HepG2 (cell line): ENCODE measurements around the gene NPR3. TPM values are rescaled to one million over a fixed set of nuclear protein-coding genes. Genes with fewer than 3 reads are reported as not detected.

Experiments used
- ATAC-seq: fragments of 200-7000 bp; cut with Tn5 transposase; 3 replicates; pipeline ENCODE4 v1.9.1; 2020; ENCODE audit warnings: mild to moderate bottlenecking, moderate library complexity
- BruUV-seq: library from RNA; stranded (reverse); fragments of 400-500 nt; replicated peaks from 2 replicates; lab custom pipeline; 2021; lab: Mats Ljungman, UMichigan
- CTCF ChIA-PET: fragments of 300-600 bp; formaldehyde crosslinking; extraction: SDS; loops from one replicate; lab custom pipeline; 2021; ENCODE audit warnings: low total read pairs, inconsistent platforms, low intra/inter-chr PET ratio; lab: Yijun Ruan, JAX
- POLR2A ChIA-PET: fragments of 350-600 bp; sonication (Branson Sonifier 250); formaldehyde crosslinking; loops from one replicate; lab custom pipeline; 2020; ENCODE audit warnings: antibody characterized with exemption, inconsistent platforms; lab: Yijun Ruan, JAX
- DNase-seq: peaks from one replicate; pipeline ENCODE4 v3.0.0-alpha.2; 2015; ENCODE audit warnings: low spot score
- FAIRE-seq: peaks from 3 replicates; lab custom pipeline; 2011; peaks lifted over from hg19 to GRCh38; lab: Jason Lieb, UNC
- H2AFZ ChIP-seq: one replicate; pipeline ENCODE4 v1.6.1; 2011; ENCODE audit warnings: low read length, inconsistent platforms
- H3K27ac ChIP-seq: fragments of 300-600 bp; 3 replicates; pipeline ENCODE4 v1.8.0; 2011; ENCODE audit warnings: mixed run types, mild to moderate bottlenecking, mixed read lengths, low read length, inconsistent platforms; ENCODE audit not compliant: insufficient read depth; ENCODE audit errors: extremely low read length
- H3K27me3 ChIP-seq, 2 experiments: fragments of 200-600 bp in 1 of 2; 2 replicates in 1 of 2; 3 replicates in 1 of 2; pipeline versions ENCODE4 v1.6.0 to v1.8.0; 2011; ENCODE audit warnings: low read length in 2 of 2, mild to moderate bottlenecking in 2 of 2, moderate library complexity in 2 of 2, inconsistent platforms in 1 of 2; ENCODE audit not compliant: insufficient read depth in 2 of 2, control insufficient read depth in 1 of 2
- H3K36me3 ChIP-seq, 2 experiments: fragments of 200-600 bp in 1 of 2; replicated peaks in 1 of 2; 2 replicates in 1 of 2; 3 replicates in 1 of 2; pipeline versions ENCODE4 v1.5.1 to v1.8.0; 2011; ENCODE audit warnings: low read length in 2 of 2, inconsistent platforms in 1 of 2; ENCODE audit not compliant: insufficient read depth in 2 of 2, control insufficient read depth in 1 of 2
- H3K4me1 ChIP-seq: 2 replicates; pipeline ENCODE4 v1.5.1; 2012; ENCODE audit warnings: low read length, inconsistent platforms; ENCODE audit not compliant: insufficient read depth
- H3K4me2 ChIP-seq: 2 replicates; pipeline ENCODE4 v1.6.0; 2011; ENCODE audit warnings: low read depth, low read length, inconsistent platforms
- H3K4me3 ChIP-seq, 3 experiments: fragments of 200-600 bp in 1 of 3; sonication (generic), shearing (Covaris generic) in 1 of 3; replicated peaks in 1 of 3; 2 replicates each; pipeline ENCODE4 v1.5.1; 2011 to 2016; ENCODE audit warnings: low read length in 3 of 3, inconsistent platforms in 2 of 3, low read depth in 2 of 3, mild to moderate bottlenecking in 2 of 3, control low read depth in 1 of 3, mixed read lengths in 1 of 3; ENCODE audit not compliant: insufficient read depth in 1 of 3
- H3K79me2 ChIP-seq: one replicate; pipeline ENCODE4 v1.6.1; 2011; ENCODE audit warnings: low read length, inconsistent platforms; ENCODE audit not compliant: insufficient read depth
- H3K9ac ChIP-seq: 2 replicates; pipeline ENCODE4 v1.6.0; 2011; ENCODE audit warnings: mild to moderate bottlenecking, low read depth, low read length, inconsistent platforms; ENCODE audit not compliant: insufficient read depth
- H3K9me3 ChIP-seq: 2 replicates; pipeline ENCODE4 v1.5.1; 2012; ENCODE audit warnings: mild to moderate bottlenecking, low read length
- H4K20me1 ChIP-seq: 2 replicates; pipeline ENCODE4 v1.6.0; 2011; ENCODE audit warnings: inconsistent platforms, mild to moderate bottlenecking, low read length, moderate library complexity; ENCODE audit not compliant: insufficient read depth
- CCAR2 ChIP-seq: fragments of 200-400 bp; formaldehyde crosslinking; optimal IDR thresholded peaks from 2 replicates; pipeline ENCODE3; 2018; ENCODE audit warnings: low read depth, mild to moderate bottlenecking, low read length, moderate library complexity
- FOXM1 ChIP-seq: sonication (generic); formaldehyde crosslinking; IDR thresholded peaks from 2 replicates; pipeline ENCODE4 v1.5.0; 2020; ENCODE audit warnings: missing genetic modification reagents
- GATA4 ChIP-seq: sonication (generic); IDR thresholded peaks from 2 replicates; pipeline ENCODE4 v1.6.1; 2016; ENCODE audit warnings: antibody characterized with exemption, low read depth, borderline replicate concordance
- GLI4 ChIP-seq: sonication (generic); formaldehyde crosslinking; IDR thresholded peaks from 2 replicates; pipeline ENCODE4 v1.5.1; 2020; ENCODE audit warnings: missing genetic modification reagents, mild to moderate bottlenecking, moderate library complexity, borderline replicate concordance
- GTF2F1 ChIP-seq: fragments of 150-350 bp; IDR thresholded peaks from 2 replicates; pipeline ENCODE4 v1.6.1; 2014; ENCODE audit warnings: low read length
- HOXA3 ChIP-seq: sonication (generic); formaldehyde crosslinking; IDR thresholded peaks from 2 replicates; pipeline ENCODE4 v1.5.0; 2020; ENCODE audit warnings: missing genetic modification reagents
- RFX1 ChIP-seq: fragments of 450-650 bp; IDR thresholded peaks from 2 replicates; pipeline ENCODE4 v1.6.1; 2017
- ZNF33A ChIP-seq: sonication (generic); formaldehyde crosslinking; IDR thresholded peaks from 2 replicates; pipeline ENCODE4 v1.5.1; 2020; ENCODE audit warnings: missing genetic modification reagents, mild to moderate bottlenecking, moderate library complexity, borderline replicate concordance
- ZNF572 ChIP-seq: sonication (generic); formaldehyde crosslinking; IDR thresholded peaks from 2 replicates; pipeline ENCODE4 v1.5.1; 2020; ENCODE audit warnings: mild to moderate bottlenecking, missing genetic modification reagents
- WGBS: methylation state at CpG from one replicate; pipeline ENCODE4 v1.1.6; 2017; ENCODE audit warnings: low lambda C conversion rate; 5-methylcytosine and 5-hydroxymethylcytosine counted together
- in situ Hi-C: cut with HindIII; loops from 2 replicates; pipeline ENCODE4 v1.10.0; 2017; ENCODE audit warnings: low pct_unique_long_range_greater_than_20kb; ENCODE audit not compliant: extremely low pct_ligation_motif_present
- intact Hi-C: fragments of 100-400 bp; cut with micrococcal nuclease; formaldehyde crosslinking; loops from one replicate; pipeline ENCODE4 v1.10.0; 2022; ENCODE audit not compliant: unreplicated experiment
- polyA plus RNA-seq, 8 experiments: library from polyadenylated mRNA; depleted of rRNA in 3 of 8; stranded (reverse) in 7 of 8; unstranded in 1 of 8; fragments of >200 nt; fragmentation: Illumina TruSeq in 4 of 8; extraction: Trizol in 4 of 8; gene quantifications; 2 replicates each; pipeline versions ENCODE4 v1.2.1 to v1.2.3, GENCODE V29; 2011 to 2016; ENCODE audit warnings: low read depth in 4 of 8, missing spikeins in 1 of 8, mixed read lengths in 1 of 8; ENCODE audit not compliant: insufficient read depth in 1 of 8
- total RNA-seq, 5 experiments: library from RNA; depleted of rRNA; stranded (reverse); fragments of >200 nt; fragmentation: Illumina TruSeq; extraction: Trizol; gene quantifications; 2 replicates each; pipeline ENCODE4 v1.2.3, GENCODE V29; 2016; ENCODE audit warnings: low read depth in 1 of 5
- TF ChIP-seq, protein P1 (sequence below): sonication (generic); formaldehyde crosslinking; IDR thresholded peaks from 2 replicates; pipeline ENCODE4 v1.5.1; 2020; ENCODE audit warnings: missing genetic modification reagents, mild to moderate bottlenecking, borderline replicate concordance
- TF ChIP-seq, protein P2 (sequence below): sonication (generic); formaldehyde crosslinking; IDR thresholded peaks from 2 replicates; pipeline ENCODE4 v1.4.0; 2020; ENCODE audit warnings: missing genetic modification reagents
- TF ChIP-seq, protein P3 (sequence below): sonication (generic); formaldehyde crosslinking; IDR thresholded peaks from 2 replicates; pipeline ENCODE4 v1.5.1; 2020; ENCODE audit warnings: mild to moderate bottlenecking, missing genetic modification reagents, moderate library complexity

NPR3 gene
- total and polyA plus RNA-seq, 2 of the 13 experiments (the other 11 are each of a cell fraction or from before 2014, with no cell fraction given) = 0.01 TPM; not detected in 1

DNA sequence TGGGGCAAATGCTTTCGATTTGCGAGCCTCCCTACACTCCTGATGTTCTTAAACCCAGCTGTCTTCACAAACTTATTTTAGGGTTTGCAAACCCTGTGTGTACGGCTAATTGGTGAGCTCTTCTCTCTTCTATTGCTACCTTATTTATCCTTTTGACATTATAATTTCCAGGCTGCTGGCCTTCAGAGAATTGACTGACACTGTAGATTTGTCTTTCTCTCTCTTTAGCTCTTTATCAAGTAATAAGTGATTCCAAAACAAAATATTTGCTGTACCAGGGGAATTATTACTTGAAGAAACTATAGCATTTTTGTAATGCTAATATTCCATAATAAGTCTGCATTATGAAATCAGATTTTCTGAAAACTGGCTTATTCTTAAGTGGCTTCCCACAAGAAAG is 92.5 kb downstream of the NPR3 start:
- H3K36me3 ChIP-seq = no peaks in the 10 kb centered on the region
- in situ Hi-C loops = no loop called here
- POLR2A ChIA-PET = no interaction called here
- no peak overlapping the region for H3K27ac ChIP-seq
- CTCF ChIA-PET = no interaction called here
- intact Hi-C loops = no loop called here
- ATAC-seq = no peak
- no TSS peak for BruUV-seq
- FAIRE-seq = no peak
- H3K9me3 ChIP-seq = no peaks in the 10 kb centered on the region
- H3K27me3 ChIP-seq = no peaks in the 10 kb centered on the region; a peak in 1 of 5 replicates
- no peaks in the 10 kb centered on the region for H4K20me1 ChIP-seq
- 8% methylated on average over 3 of the region's 3 CpGs for WGBS
- no peak overlapping the region for H2AFZ ChIP-seq
- no peaks in the 10 kb centered on the region for H3K4me1 ChIP-seq
- no peak overlapping the region for H3K4me3 ChIP-seq
- no peak overlapping the region for H3K9ac ChIP-seq
- H3K4me2 ChIP-seq = no peak overlapping the region
- DNase-seq = no peak
- H3K79me2 ChIP-seq = no peaks in the 10 kb centered on the region
- TF ChIP-seq GTF2F1 (no peak), CCAR2 (no peak), ZNF572 (CRISPR knock-in tag) (no peak), RFX1 (no peak), FOXM1 (CRISPR knock-in tag) (no peak), ZNF33A (CRISPR knock-in tag) (no peak), GATA4 (no peak), HOXA3 (CRISPR knock-in tag) (no peak), GLI4 (CRISPR knock-in tag) (no peak)
- TF ChIP-seq, protein P1, sequence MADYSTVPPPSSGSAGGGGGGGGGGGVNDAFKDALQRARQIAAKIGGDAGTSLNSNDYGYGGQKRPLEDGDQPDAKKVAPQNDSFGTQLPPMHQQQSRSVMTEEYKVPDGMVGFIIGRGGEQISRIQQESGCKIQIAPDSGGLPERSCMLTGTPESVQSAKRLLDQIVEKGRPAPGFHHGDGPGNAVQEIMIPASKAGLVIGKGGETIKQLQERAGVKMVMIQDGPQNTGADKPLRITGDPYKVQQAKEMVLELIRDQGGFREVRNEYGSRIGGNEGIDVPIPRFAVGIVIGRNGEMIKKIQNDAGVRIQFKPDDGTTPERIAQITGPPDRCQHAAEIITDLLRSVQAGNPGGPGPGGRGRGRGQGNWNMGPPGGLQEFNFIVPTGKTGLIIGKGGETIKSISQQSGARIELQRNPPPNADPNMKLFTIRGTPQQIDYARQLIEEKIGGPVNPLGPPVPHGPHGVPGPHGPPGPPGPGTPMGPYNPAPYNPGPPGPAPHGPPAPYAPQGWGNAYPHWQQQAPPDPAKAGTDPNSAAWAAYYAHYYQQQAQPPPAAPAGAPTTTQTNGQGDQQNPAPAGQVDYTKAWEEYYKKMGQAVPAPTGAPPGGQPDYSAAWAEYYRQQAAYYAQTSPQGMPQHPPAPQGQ (CRISPR knock-in tag) = no peak
- TF ChIP-seq, protein P2, sequence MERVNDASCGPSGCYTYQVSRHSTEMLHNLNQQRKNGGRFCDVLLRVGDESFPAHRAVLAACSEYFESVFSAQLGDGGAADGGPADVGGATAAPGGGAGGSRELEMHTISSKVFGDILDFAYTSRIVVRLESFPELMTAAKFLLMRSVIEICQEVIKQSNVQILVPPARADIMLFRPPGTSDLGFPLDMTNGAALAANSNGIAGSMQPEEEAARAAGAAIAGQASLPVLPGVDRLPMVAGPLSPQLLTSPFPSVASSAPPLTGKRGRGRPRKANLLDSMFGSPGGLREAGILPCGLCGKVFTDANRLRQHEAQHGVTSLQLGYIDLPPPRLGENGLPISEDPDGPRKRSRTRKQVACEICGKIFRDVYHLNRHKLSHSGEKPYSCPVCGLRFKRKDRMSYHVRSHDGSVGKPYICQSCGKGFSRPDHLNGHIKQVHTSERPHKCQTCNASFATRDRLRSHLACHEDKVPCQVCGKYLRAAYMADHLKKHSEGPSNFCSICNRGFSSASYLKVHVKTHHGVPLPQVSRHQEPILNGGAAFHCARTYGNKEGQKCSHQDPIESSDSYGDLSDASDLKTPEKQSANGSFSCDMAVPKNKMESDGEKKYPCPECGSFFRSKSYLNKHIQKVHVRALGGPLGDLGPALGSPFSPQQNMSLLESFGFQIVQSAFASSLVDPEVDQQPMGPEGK (CRISPR knock-in tag) = no peak
- TF ChIP-seq, protein P3, sequence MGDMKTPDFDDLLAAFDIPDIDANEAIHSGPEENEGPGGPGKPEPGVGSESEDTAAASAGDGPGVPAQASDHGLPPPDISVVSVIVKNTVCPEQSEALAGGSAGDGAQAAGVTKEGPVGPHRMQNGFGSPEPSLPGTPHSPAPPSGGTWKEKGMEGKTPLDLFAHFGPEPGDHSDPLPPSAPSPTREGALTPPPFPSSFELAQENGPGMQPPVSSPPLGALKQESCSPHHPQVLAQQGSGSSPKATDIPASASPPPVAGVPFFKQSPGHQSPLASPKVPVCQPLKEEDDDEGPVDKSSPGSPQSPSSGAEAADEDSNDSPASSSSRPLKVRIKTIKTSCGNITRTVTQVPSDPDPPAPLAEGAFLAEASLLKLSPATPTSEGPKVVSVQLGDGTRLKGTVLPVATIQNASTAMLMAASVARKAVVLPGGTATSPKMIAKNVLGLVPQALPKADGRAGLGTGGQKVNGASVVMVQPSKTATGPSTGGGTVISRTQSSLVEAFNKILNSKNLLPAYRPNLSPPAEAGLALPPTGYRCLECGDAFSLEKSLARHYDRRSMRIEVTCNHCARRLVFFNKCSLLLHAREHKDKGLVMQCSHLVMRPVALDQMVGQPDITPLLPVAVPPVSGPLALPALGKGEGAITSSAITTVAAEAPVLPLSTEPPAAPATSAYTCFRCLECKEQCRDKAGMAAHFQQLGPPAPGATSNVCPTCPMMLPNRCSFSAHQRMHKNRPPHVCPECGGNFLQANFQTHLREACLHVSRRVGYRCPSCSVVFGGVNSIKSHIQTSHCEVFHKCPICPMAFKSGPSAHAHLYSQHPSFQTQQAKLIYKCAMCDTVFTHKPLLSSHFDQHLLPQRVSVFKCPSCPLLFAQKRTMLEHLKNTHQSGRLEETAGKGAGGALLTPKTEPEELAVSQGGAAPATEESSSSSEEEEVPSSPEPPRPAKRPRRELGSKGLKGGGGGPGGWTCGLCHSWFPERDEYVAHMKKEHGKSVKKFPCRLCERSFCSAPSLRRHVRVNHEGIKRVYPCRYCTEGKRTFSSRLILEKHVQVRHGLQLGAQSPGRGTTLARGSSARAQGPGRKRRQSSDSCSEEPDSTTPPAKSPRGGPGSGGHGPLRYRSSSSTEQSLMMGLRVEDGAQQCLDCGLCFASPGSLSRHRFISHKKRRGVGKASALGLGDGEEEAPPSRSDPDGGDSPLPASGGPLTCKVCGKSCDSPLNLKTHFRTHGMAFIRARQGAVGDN = no peak
